ENCODE measurements around the gene IL2RG. TPM values are rescaled to one million over a fixed set of nuclear protein-coding genes. Genes with fewer than 3 reads are reported as not detected.

IL2RG gene
- total and polyA plus RNA-seq, 10 of the 15 experiments (the other 5 are each of a cell fraction or from before 2014, with no cell fraction given), result 63.9 to 686 (median 183) TPM

DNA sequence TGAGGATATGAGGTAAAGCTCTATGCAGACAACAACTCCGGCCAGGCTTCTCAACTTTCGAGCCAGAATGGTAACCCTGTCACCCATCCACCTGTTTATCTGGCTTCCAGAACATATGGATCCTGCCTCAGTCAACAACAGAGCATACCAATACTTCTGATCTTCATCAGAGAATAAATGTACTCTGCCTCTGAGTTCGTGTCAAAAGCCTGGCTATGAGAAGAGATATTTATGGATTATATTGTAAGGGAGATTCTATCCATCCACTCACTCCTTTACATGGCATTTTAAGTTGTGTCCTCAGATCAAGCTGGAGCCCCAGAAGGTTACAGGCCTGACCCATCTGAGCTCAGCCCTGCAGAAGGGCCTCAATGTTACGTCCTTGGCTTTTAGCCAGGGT, 25.5 kb downstream of the IL2RG start:
- no peak overlapping the region for H3K4me3 ChIP-seq
- no peaks in the 10 kb centered on the region for H3K27me3 ChIP-seq (replicated peaks in 1 of 2; ENCODE audit: control insufficient read depth in 2 of 2, insufficient read depth in 2 of 2, low read length in 1 of 2)
- H2AFZ ChIP-seq (ENCODE audit: control insufficient read depth, low read depth, low read length), result no peak overlapping the region
- no peaks in the 10 kb centered on the region for H3K4me1 ChIP-seq (ENCODE audit: control insufficient read depth, insufficient read depth, low read length)
- H3K79me2 ChIP-seq (ENCODE audit: control insufficient read depth, insufficient read depth, low read length), result no peaks in the 10 kb centered on the region
- SMC1A ChIA-PET (ENCODE audit: uncharacterized antibody, unreplicated experiment), result no interaction called here
- ATAC-seq (no peak), FAIRE-seq (no peak), DNase-seq (ENCODE audit: low read depth, low spot score) (no peak)
- WGBS (ENCODE audit: insufficient coverage, insufficient replicate concordance, low lambda C conversion rate, missing lambda C conversion rate), result 7% methylated on average over 4 of the region's 4 CpGs
- BruUV-seq (replicated peaks), result no TSS peak
- no peak overlapping the region for H3K27ac ChIP-seq (ENCODE audit: control insufficient read depth, insufficient read depth)
- H3K36me3 ChIP-seq (ENCODE audit: control insufficient read depth in 2 of 2, insufficient read depth in 2 of 2, low read length in 1 of 2), result no peaks in the 10 kb centered on the region
- no peaks in the 10 kb centered on the region for H4K20me1 ChIP-seq (ENCODE audit: control insufficient read depth, insufficient read depth)
- POLR2A ChIA-PET, result no interaction called here
- in situ Hi-C loops (cut with MboI), result no loop called here
- H3K9me3 ChIP-seq (replicated peaks; ENCODE audit: control insufficient read depth, insufficient read depth, low read length), result no peaks in the 10 kb centered on the region
- RAD21 ChIA-PET (ENCODE audit: unreplicated experiment), result no interaction called here
- no peak overlapping the region for H3K9ac ChIP-seq (ENCODE audit: control insufficient read depth, insufficient read depth, low read length)
- CTCF ChIA-PET, result interaction anchor here (0.7 kb wide), 1 partner anchor 41 kb away, joined by 3 read pairs; no protein-coding TSS in a partner anchor
- intact Hi-C loops (cut with micrococcal nuclease; ENCODE audit: unreplicated experiment), result no loop called here
- H3K4me2 ChIP-seq (ENCODE audit: control insufficient read depth, insufficient read depth), result no peak overlapping the region
- TF ChIP-seq STAT1 (conservative IDR thresholded peaks at IDR 0.05) (no peak), RB1 (IDR thresholded peaks at IDR 0.05; ENCODE audit: borderline replicate concordance) (no peak), TAF1 (IDR thresholded peaks at IDR 0.05; ENCODE audit: borderline replicate concordance, low read depth, low read length) (no peak), SMARCA5 (IDR thresholded peaks at IDR 0.05) (no peak), PAX8 (IDR thresholded peaks at IDR 0.05) (no peak), FOS (IDR thresholded peaks at IDR 0.05; ENCODE audit: borderline replicate concordance, extremely low read depth, insufficient read length) (no peak), PAX5 (IDR thresholded peaks at IDR 0.05; ENCODE audit: borderline replicate concordance, low read depth, low read length) (no peak), YBX1 (IDR thresholded peaks at IDR 0.05) (no peak)
- TF ChIP-seq, protein P1, sequence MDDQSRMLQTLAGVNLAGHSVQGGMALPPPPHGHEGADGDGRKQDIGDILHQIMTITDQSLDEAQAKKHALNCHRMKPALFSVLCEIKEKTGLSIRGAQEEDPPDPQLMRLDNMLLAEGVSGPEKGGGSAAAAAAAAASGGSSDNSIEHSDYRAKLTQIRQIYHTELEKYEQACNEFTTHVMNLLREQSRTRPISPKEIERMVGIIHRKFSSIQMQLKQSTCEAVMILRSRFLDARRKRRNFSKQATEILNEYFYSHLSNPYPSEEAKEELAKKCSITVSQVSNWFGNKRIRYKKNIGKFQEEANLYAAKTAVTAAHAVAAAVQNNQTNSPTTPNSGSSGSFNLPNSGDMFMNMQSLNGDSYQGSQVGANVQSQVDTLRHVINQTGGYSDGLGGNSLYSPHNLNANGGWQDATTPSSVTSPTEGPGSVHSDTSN (IDR thresholded peaks at IDR 0.05; ENCODE audit: insufficient replicate concordance, low read depth, low read length), result no peak
- TF ChIP-seq, protein P2, sequence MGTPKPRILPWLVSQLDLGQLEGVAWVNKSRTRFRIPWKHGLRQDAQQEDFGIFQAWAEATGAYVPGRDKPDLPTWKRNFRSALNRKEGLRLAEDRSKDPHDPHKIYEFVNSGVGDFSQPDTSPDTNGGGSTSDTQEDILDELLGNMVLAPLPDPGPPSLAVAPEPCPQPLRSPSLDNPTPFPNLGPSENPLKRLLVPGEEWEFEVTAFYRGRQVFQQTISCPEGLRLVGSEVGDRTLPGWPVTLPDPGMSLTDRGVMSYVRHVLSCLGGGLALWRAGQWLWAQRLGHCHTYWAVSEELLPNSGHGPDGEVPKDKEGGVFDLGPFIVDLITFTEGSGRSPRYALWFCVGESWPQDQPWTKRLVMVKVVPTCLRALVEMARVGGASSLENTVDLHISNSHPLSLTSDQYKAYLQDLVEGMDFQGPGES (IDR thresholded peaks at IDR 0.05), result no peak
- TF ChIP-seq, protein P3, sequence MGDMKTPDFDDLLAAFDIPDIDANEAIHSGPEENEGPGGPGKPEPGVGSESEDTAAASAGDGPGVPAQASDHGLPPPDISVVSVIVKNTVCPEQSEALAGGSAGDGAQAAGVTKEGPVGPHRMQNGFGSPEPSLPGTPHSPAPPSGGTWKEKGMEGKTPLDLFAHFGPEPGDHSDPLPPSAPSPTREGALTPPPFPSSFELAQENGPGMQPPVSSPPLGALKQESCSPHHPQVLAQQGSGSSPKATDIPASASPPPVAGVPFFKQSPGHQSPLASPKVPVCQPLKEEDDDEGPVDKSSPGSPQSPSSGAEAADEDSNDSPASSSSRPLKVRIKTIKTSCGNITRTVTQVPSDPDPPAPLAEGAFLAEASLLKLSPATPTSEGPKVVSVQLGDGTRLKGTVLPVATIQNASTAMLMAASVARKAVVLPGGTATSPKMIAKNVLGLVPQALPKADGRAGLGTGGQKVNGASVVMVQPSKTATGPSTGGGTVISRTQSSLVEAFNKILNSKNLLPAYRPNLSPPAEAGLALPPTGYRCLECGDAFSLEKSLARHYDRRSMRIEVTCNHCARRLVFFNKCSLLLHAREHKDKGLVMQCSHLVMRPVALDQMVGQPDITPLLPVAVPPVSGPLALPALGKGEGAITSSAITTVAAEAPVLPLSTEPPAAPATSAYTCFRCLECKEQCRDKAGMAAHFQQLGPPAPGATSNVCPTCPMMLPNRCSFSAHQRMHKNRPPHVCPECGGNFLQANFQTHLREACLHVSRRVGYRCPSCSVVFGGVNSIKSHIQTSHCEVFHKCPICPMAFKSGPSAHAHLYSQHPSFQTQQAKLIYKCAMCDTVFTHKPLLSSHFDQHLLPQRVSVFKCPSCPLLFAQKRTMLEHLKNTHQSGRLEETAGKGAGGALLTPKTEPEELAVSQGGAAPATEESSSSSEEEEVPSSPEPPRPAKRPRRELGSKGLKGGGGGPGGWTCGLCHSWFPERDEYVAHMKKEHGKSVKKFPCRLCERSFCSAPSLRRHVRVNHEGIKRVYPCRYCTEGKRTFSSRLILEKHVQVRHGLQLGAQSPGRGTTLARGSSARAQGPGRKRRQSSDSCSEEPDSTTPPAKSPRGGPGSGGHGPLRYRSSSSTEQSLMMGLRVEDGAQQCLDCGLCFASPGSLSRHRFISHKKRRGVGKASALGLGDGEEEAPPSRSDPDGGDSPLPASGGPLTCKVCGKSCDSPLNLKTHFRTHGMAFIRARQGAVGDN (IDR thresholded peaks at IDR 0.05), result no peak
- TF ChIP-seq, protein P4, sequence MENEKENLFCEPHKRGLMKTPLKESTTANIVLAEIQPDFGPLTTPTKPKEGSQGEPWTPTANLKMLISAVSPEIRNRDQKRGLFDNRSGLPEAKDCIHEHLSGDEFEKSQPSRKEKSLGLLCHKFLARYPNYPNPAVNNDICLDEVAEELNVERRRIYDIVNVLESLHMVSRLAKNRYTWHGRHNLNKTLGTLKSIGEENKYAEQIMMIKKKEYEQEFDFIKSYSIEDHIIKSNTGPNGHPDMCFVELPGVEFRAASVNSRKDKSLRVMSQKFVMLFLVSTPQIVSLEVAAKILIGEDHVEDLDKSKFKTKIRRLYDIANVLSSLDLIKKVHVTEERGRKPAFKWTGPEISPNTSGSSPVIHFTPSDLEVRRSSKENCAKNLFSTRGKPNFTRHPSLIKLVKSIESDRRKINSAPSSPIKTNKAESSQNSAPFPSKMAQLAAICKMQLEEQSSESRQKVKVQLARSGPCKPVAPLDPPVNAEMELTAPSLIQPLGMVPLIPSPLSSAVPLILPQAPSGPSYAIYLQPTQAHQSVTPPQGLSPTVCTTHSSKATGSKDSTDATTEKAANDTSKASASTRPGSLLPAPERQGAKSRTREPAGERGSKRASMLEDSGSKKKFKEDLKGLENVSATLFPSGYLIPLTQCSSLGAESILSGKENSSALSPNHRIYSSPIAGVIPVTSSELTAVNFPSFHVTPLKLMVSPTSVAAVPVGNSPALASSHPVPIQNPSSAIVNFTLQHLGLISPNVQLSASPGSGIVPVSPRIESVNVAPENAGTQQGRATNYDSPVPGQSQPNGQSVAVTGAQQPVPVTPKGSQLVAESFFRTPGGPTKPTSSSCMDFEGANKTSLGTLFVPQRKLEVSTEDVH (IDR thresholded peaks at IDR 0.05; ENCODE audit: low read depth, partially characterized antibody), result no peak
- TF ChIP-seq, protein P5, sequence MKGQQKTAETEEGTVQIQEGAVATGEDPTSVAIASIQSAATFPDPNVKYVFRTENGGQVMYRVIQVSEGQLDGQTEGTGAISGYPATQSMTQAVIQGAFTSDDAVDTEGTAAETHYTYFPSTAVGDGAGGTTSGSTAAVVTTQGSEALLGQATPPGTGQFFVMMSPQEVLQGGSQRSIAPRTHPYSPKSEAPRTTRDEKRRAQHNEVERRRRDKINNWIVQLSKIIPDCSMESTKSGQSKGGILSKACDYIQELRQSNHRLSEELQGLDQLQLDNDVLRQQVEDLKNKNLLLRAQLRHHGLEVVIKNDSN (IDR thresholded peaks at IDR 0.05; ENCODE audit: borderline replicate concordance, extremely low read length, insufficient read depth, low read depth, low read length), result no peak

Measured in GM12878 (cell line).